ENCODE data around the gene POMT2. TPM values are rescaled to one million over a fixed set of nuclear protein-coding genes. Genes with fewer than 3 reads are reported as not detected.

The POMT2 gene
- total and polyA plus RNA-seq, 7 donors, result 3.6 to 21.0 (median 15.6) TPM

- Histone ChIP-seq H3K27me3 (peaks cover 9 to 52% (median 18%) of the 10 kb centered on the region in 3 donors), H3K36me3 (no peaks in the 10 kb centered on the region), H3K27ac (no peak overlapping the region), H3K4me1 (peaks cover 0 to 5% (median 0%) of the 10 kb centered on the region in 4 donors), H3K9me3 (peaks cover 0 to 2% (median 0%) of the 10 kb centered on the region in 4 donors), H3K4me3 (no peak overlapping the region)
- intact Hi-C loops (cut with DNase I), result no loop called here
- no peak for DNase-seq
- TF ChIP-seq POLR2A (IDR thresholded peaks at IDR 0.05), result no peak
- TF ChIP-seq CTCF (IDR thresholded peaks at IDR 0.05), result no peak
- no peak for TF ChIP-seq EP300 (IDR thresholded peaks at IDR 0.05)
- TF ChIP-seq POLR2AphosphoS5 (IDR thresholded peaks at IDR 0.05), result no peak
- 4 to 8% methylated on average over 84 of the region's 84 CpGs for WGBS, 2 donors
Measured at GRCh38 chr14:77270361-77271112, 50.1 kb downstream of the POMT2 start.

GRCh38 chr14:77268989-77269600, 51.6 kb downstream of the POMT2 start:
- H3K36me3 ChIP-seq, result no peaks in the 10 kb centered on the region
- H3K9me3 ChIP-seq, result peaks cover 0 to 2% (median 0%) of the 10 kb centered on the region in 4 donors
- no peak for DNase-seq
- H3K4me1 ChIP-seq, result peaks cover 0 to 5% (median 0%) of the 10 kb centered on the region in 4 donors
- 25 to 36% methylated on average over 8 of the region's 8 CpGs for WGBS, 2 donors
- H3K27me3 ChIP-seq, result peaks cover 9 to 52% (median 18%) of the 10 kb centered on the region in 3 donors
- H3K4me3 ChIP-seq, result no peak overlapping the region
- H3K27ac ChIP-seq, result no peak overlapping the region
- intact Hi-C loops (cut with DNase I), result no loop called here
- TF ChIP-seq POLR2A (IDR thresholded peaks at IDR 0.05) (no peak), POLR2AphosphoS5 (IDR thresholded peaks at IDR 0.05) (no peak), EP300 (IDR thresholded peaks at IDR 0.05) (no peak), CTCF (IDR thresholded peaks at IDR 0.05) (no peak)

GRCh38 chr14:77267937-77268699, 52.6 kb downstream of the POMT2 start:
- Histone ChIP-seq H3K4me1 (peaks cover 0 to 5% (median 0%) of the 10 kb centered on the region in 4 donors), H3K4me3 (no peak overlapping the region), H3K27me3 (peaks cover 9 to 52% (median 18%) of the 10 kb centered on the region in 3 donors), H3K9me3 (peaks cover 0 to 2% (median 0%) of the 10 kb centered on the region in 4 donors), H3K27ac (no peak overlapping the region), H3K36me3 (no peaks in the 10 kb centered on the region)
- intact Hi-C loops (cut with DNase I), result no loop called here
- 85 to 93% methylated on average over 5 of the region's 5 CpGs for WGBS, 2 donors
- DNase-seq, result no peak
- TF ChIP-seq EP300 (IDR thresholded peaks at IDR 0.05) (no peak), POLR2AphosphoS5 (IDR thresholded peaks at IDR 0.05) (no peak), CTCF (IDR thresholded peaks at IDR 0.05) (no peak), POLR2A (IDR thresholded peaks at IDR 0.05) (no peak)

GRCh38 chr14:77266336-77266735, 54.3 kb downstream of the POMT2 start:
- 89 to 91% methylated on average over 8 of the region's 8 CpGs for WGBS, 2 donors
- intact Hi-C loops (cut with DNase I), result no loop called here
- DNase-seq, result no peak
- Histone ChIP-seq H3K4me1 (peaks cover 0 to 5% (median 0%) of the 10 kb centered on the region in 4 donors), H3K36me3 (no peaks in the 10 kb centered on the region), H3K4me3 (no peak overlapping the region), H3K9me3 (peaks cover 0 to 2% (median 0%) of the 10 kb centered on the region in 4 donors), H3K27me3 (peaks cover 9 to 34% (median 12%) of the 10 kb centered on the region in 3 donors), H3K27ac (no peak overlapping the region)
- TF ChIP-seq EP300 (IDR thresholded peaks at IDR 0.05) (no peak), POLR2AphosphoS5 (IDR thresholded peaks at IDR 0.05) (no peak), CTCF (IDR thresholded peaks at IDR 0.05) (no peak), POLR2A (IDR thresholded peaks at IDR 0.05) (no peak)
